GM18499 (cell line): ENCODE results near the gene GOLGA2.
"Not testable (repeated sequence)": the region's sequence is repeated elsewhere in the genome, so short reads cannot be mapped to it uniquely, and the experiment has no call there.

Experiments
- ATAC-seq: cut with Tn5 transposase; IDR thresholded peaks from one replicate; pipeline ENCODE4 v1.9.1; 2021; ENCODE audit warnings: moderate number of reproducible peaks; ENCODE audit not compliant: insufficient read depth, unreplicated experiment

The GOLGA2 gene

GRCh38 chr9:128293091-128293490 is 17.3 kb upstream of the GOLGA2 start:
- no peak for ATAC-seq

- no peak for ATAC-seq
Measured at GRCh38 chr9:128292009-128292408, 16.2 kb upstream of the GOLGA2 start.

DNA sequence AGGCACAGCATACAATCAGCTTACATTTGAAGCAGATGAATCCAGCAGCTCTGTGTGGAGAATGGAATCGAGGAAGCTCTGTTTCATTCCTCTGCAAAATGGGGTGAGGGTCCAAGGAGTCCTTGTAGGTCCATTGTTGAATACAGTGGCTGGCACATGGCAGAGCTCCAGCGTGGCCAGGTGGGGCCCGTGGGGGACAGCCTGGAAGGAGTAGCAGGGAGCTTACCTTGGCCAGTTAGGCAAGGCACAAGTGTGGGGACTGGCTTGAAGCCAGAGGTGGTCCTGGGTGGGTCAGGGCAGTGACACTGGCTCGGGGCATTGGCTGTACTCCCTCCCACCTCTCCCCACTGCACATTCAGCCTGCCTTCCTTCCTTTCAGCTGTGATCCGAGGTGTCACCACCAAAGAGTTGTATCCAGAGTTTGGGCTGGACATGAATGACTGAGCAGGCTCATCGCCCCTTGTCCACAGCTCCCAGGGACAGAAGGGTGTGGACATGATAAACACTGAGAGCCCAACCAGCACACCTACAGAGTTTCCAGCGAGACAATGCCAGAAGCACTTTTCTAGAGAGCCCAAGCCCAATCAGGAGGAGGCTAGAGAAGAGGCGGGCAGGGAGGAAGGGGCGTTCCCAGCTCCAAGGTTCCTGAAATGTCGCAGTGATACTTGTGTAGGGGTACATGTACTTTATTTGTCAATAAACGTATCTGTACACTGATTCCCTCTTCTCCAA is 12.6 kb upstream of the GOLGA2 start:
- no peak for ATAC-seq

DNA sequence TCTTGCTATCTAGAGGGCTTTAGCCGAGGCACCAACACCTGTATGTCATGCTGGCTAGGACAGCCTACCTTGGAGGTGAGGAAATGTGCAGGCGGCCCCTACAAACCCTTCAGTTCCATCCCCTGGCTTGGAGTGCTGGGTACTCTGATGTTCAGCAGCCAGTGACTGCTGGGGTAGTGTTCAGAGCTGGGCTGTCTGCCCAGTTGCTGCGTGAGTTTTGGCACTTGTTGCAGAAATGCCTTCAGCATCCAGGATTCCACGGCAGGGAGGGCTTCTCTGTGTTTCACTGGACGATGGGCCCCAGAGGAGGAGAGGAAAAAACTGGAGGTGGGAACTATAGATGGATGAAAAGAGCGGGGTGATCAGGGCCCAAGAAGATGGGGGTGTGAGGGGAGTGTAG is 10.6 kb upstream of the GOLGA2 start:
- no peak for ATAC-seq

DNA sequence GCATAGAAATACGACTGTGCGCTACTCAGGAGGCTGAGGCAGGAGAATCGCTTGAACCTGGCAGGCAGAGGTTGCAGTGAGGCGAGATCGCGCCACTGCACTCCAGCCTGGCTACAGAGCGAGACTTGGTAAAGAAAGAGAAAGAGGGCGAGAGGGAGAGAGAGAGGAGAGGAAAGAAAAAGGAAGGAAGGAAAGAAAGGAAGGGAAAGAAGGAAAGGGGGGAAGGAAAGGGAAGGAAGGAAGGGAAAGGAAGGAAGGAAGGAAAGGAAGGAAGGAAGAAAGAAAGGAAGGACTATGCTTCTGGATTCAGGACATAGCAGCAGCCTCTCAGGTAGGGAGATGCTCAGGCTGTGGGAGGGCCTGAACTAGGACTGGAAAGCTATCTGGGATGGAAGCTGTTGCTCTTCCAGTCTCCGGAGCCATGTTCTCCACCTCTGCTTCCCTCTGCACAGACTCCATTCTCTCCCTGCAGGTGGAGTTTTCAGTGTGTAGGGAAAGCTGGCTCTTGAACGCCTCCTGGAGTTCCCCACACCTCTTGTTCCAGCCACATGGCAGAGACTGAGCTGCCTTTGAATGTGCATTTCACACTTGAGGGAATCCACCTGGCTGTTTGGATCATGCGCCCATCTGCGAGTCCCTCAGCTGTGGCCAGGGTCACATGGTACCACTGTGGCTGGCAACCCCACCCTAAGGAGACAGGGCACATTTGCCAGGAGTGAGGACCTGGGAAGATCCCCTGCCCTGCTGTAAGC is 9.4 kb upstream of the GOLGA2 start:
- ATAC-seq, result no peak

DNA sequence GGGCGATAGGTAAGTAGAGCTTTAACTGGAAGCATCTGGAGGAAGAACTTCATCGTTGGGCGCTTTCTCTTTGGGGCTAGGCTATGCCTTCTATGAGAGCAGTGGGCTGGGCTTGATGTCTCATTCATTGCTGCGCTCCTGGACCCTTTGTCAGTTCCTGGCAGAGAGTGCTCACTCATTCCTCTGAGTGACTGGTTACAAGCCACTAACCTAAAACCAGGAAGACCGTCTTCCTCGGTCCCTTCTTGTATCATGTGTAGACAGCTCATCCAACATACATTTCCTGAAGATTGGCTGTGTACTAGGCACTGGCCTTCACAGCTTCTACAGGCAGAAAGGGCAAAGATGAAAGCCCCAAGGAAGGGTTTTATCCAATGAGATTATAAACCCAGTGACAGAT is 6.7 kb upstream of the GOLGA2 start:
- ATAC-seq, result no peak

DNA sequence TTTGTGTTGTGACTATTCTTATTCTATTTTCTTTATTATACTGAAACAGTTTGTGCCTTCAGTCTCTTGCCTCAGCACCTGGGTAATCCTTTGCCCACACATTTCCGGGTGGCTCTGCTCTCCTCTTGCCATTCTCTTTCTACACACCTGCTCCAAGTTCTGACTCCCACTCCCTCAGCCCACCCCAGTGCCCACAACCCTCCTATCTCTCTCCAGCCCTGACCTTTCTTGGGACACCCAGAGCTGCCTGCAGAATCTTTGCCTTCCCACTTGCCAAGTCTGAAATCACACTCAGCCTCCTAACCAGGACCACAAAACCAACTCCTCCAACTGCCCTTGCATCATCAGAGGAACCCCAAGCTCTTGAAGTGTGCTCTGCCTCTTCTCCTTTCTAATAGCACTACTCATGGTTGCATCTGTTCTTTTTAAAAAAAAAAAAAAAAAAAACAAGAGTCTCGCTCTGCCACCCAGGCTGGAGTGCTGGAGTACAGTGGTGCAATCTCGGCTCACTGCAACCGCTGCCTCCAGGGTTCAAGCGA is 4.3 kb upstream of the GOLGA2 start:
- ATAC-seq, result no peak

DNA sequence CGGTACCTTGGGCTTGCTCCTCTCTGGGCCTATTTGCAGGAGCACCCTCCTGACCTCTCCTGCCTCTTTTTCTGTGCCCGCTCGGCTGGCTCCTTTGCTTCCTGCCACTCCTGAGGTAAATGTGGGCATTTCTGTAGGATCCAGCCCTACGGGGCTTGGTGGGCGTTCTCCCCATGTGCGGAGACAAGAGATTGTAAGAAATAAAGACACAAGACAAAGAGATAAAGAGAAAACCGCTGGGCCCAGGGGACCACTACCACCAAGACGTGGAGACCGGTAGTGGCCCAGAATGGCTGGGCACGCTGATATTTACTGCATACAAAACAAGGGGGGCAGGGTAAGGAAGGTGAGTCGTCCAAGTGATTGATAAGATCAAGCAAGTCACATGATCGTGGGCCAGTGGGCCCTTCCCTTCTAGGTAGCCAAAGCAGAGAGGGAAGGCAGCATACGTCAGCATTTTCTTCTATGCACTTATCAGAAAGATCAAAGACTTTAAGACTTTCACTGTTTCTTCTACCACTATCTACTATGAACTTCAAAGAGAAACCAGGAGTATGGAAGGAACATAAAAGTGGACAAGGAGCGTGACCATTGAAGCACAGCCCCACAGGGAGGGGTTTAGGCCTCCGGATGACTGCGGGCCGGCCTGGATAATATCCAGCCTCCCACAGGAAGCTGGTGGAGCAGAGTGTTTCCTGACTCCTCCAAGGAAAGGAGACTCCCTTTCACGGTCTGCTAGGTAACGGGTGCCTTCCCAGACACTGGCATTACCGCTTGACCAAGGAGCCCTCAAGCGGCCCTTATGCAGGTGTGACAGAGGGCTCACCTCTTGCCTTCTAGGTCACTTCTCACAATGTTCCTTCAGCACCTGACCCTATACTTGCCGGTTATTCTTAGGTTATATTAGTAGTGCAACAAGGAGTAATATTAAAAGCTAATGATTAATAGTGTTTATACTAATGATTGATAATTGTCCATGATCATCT is 3.6 kb upstream of the GOLGA2 start:
- not testable (repeated sequence) for ATAC-seq

DNA sequence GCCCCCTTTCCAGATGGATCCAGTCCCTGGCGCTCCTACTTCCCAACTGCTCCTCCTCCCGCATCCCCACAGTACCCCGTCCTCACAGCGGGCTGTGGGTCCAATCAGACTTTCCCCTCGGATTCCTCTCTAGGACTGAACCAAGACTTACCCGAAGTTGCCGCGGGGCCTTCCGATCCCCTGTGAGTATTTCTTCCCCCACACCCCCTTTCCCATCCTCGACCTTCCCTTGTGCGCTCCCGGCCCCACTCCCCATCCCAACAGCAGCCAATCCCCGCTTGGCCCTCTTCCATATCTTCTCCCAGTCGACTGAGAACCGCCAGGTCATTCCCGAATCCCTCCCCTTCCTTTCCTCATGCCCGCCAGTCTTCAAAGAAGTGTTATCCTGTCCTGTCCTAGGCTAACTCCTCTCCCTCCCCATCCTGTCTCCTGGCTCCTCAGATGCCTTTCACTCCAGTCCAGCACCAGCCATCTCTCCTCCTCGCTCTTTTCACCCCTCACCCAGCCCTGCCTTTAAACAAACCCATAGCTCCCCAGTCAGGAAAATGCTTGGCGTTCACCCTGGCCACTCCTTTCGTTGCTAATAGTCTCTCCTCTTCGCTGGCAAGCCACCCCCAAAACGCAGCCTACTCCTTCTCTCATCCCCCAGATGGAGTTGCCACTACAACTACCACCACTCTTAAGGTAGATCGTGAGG is 915 bp upstream of the GOLGA2 start:
- ATAC-seq, result no peak

DNA sequence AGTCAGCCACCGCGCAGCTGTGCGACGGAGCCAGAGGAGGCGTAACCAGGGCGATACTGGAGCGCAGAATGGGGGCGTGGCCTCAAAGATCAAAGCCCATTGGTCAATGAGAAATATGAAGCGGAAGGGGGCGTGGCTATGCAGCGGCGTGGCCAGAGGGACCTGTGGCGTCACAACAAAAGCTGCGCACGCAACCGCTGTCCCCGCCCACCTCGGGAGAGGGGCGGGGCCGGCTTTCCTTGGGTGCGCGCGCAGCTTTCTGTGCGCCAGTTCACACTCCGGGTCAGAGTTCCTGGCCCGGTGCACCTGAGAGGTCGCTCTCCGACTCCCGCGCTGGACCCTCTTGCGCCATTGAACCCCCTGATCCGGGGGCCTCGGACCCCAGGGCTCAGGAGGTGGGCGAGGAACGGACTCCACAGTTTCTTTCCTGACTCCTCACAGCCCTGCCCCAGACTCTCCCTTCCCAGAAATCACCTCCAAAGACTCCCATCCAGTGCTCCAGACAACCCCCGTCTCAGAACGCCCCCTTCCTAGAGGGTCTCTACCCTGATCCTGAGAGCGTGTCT is 284 bp upstream of the GOLGA2 start, which contains the start of gene SWI5:
SWI5 (plus strand) TSS at position 269 of the 566 bp plus-strand sequence.
- ATAC-seq, result peak; percentile 92

GRCh38 chr9:128274245-128274644 is 1.6 kb downstream of the GOLGA2 start:
- ATAC-seq, result no peak

- ATAC-seq, result no peak
Measured at GRCh38 chr9:128271512-128271911, 4.3 kb downstream of the GOLGA2 start.

GRCh38 chr9:128271112-128271511 is 4.7 kb downstream of the GOLGA2 start:
- ATAC-seq, result no peak

- no peak for ATAC-seq
Measured at GRCh38 chr9:128266868-128267590, 8.8 kb downstream of the GOLGA2 start.

- ATAC-seq, result no peak
Measured at GRCh38 chr9:128265348-128265847, 10.4 kb downstream of the GOLGA2 start.

DNA sequence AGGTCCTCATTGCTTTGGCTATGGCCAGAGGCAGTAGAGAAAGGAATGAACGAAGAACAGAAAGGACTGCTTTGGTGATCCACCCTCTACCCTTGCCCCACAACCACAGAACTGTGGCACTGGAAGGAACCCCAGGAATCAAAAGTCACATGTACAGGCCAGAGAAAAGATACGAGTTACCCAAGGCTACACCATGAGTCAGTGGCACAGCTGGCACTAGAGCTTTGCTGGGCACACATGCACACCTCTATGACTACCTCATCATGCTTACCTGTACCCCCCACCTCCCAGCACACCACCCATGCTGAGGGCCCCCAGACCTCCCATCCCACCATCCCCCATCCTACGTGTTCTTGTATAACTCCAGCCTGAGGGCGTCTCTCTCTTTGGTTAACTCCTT is 13.1 kb downstream of the GOLGA2 start:
- no peak for ATAC-seq

DNA sequence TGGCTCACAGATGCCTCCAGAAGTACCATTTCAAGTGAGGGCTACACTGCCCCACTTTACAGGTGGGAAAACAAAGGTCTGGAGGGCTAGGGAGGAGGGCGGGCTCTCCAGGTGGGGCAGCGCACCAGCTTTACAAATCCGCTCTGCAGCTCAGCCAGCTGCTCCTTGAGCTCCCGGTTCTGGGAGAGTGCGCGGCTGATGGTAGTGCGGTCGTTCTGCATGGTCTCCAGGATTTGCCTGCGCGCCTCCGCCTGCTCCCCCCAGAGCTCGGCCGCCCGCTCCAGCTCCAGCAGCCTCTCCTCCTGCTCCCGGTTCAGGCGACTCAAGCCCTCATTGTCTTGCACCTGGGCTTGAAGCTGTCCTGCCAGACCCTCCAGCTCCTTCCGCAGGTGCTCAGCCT is 15.5 kb downstream of the GOLGA2 start:
- ATAC-seq, result no peak

- no peak for ATAC-seq
Measured at GRCh38 chr9:128259156-128259555, 16.7 kb downstream of the GOLGA2 start.

DNA sequence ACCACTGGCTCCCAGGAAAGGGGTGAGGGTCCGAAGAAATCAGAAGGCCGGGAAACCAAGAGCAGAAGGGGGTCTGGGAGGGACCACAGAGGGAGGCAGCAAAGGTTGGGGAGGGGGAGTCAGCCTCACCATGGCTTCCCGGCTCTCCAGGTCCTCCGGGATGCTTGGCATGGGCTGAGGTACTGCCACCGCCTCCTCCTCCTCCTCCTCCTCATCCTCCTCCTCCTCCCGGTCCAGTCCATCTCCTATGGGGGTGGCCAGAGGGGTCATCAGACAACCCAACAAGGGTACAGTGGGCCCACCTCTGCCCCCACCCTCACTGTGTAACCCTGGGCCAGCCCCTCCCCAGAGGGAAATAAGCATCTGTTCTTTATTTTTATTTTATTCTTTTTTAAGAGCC is 17.5 kb downstream of the GOLGA2 start:
- ATAC-seq, result no peak
